Muscle layer of duodenum (tissue), 2 donors: ENCODE results near the gene COX7A2L.
"Not testable (repeated sequence)": the region's sequence is repeated elsewhere in the genome, so short reads cannot be mapped to it uniquely, and the experiment has no call there.

ENCODE experiments used
- H3K27ac ChIP-seq: one replicate; pipeline ENCODE4 v1.7.0; 2013; ENCODE audit warnings: mild to moderate bottlenecking, low read length
- H3K27me3 ChIP-seq: one replicate; pipeline ENCODE4 v1.7.0; 2013; ENCODE audit warnings: low read depth, mild to moderate bottlenecking, control low read depth, low read length
- H3K36me3 ChIP-seq, 2 donors: one replicate each; pipeline ENCODE4 v1.7.0; 2013; ENCODE audit warnings: low read length in 2 of 2, control low read depth in 1 of 2, mild to moderate bottlenecking in 1 of 2; ENCODE audit not compliant: insufficient read depth in 2 of 2, control insufficient read depth in 1 of 2
- H3K4me1 ChIP-seq, 2 donors: one replicate each; pipeline ENCODE4 v1.7.0; 2013; ENCODE audit warnings: low read length in 2 of 2, mild to moderate bottlenecking in 2 of 2, control low read depth in 1 of 2, moderate library complexity in 1 of 2; ENCODE audit not compliant: insufficient read depth in 2 of 2, control insufficient read depth in 1 of 2
- H3K4me3 ChIP-seq, 2 donors: one replicate each; pipeline ENCODE4 v1.7.0; 2013; ENCODE audit warnings: low read length in 2 of 2, low read depth in 1 of 2, mild to moderate bottlenecking in 1 of 2
- H3K9me3 ChIP-seq, 2 donors: one replicate each; pipeline ENCODE4 v1.7.0; 2013; ENCODE audit warnings: low read length in 2 of 2, control low read depth in 1 of 2, mild to moderate bottlenecking in 1 of 2; ENCODE audit not compliant: control insufficient read depth in 1 of 2
- donor health status: healthy.

COX7A2L gene

GRCh38 chr2:42383855-42384530 is 23.0 kb upstream of the COX7A2L start:
- no peak overlapping the region for H3K27ac ChIP-seq

GRCh38 chr2:42382144-42382543 is 21.1 kb upstream of the COX7A2L start:
- Histone ChIP-seq H3K27ac (no peak overlapping the region), H3K27me3 (no peaks in the 10 kb centered on the region), H3K9me3 (no peaks in the 10 kb centered on the region), H3K36me3 (no peaks in the 10 kb centered on the region), H3K4me3 (no peak overlapping the region), H3K4me1 (no peaks in the 10 kb centered on the region)

More at GRCh38 chr2:42383855-42384530, 23.0 kb upstream of the COX7A2L start:
- no peaks in the 10 kb centered on the region for H3K27me3 ChIP-seq
- H3K36me3 ChIP-seq, result no peaks in the 10 kb centered on the region
- H3K4me1 ChIP-seq, result no peaks in the 10 kb centered on the region
- no peaks in the 10 kb centered on the region for H3K9me3 ChIP-seq
- no peak overlapping the region for H3K4me3 ChIP-seq

GRCh38 chr2:42380026-42380425 is 19.0 kb upstream of the COX7A2L start:
- not testable (repeated sequence) for H3K4me1 ChIP-seq, H3K27me3 ChIP-seq, H3K27ac ChIP-seq, H3K9me3 ChIP-seq, H3K36me3 ChIP-seq, H3K4me3 ChIP-seq

GRCh38 chr2:42378415-42378814 is 17.4 kb upstream of the COX7A2L start:
- H3K27ac ChIP-seq, result no peak overlapping the region
- H3K9me3 ChIP-seq, result no peaks in the 10 kb centered on the region
- H3K27me3 ChIP-seq, result no peaks in the 10 kb centered on the region
- H3K36me3 ChIP-seq, result no peaks in the 10 kb centered on the region
- no peak overlapping the region for H3K4me3 ChIP-seq
- H3K4me1 ChIP-seq, result no peaks in the 10 kb centered on the region

- Histone ChIP-seq H3K36me3 (no peaks in the 10 kb centered on the region), H3K4me3 (no peak overlapping the region), H3K4me1 (no peaks in the 10 kb centered on the region), H3K27ac (no peak overlapping the region), H3K27me3 (no peaks in the 10 kb centered on the region), H3K9me3 (no peaks in the 10 kb centered on the region)
Measured at GRCh38 chr2:42376758-42377157, 15.7 kb upstream of the COX7A2L start.

GRCh38 chr2:42372474-42373200 is 11.6 kb upstream of the COX7A2L start:
- Histone ChIP-seq H3K4me1 (no peaks in the 10 kb centered on the region), H3K27me3 (no peaks in the 10 kb centered on the region), H3K4me3 (no peak overlapping the region), H3K27ac (no peak overlapping the region), H3K36me3 (no peaks in the 10 kb centered on the region), H3K9me3 (no peaks in the 10 kb centered on the region)

- no peaks in the 10 kb centered on the region for H3K27me3 ChIP-seq
- H3K36me3 ChIP-seq, result no peaks in the 10 kb centered on the region
- H3K27ac ChIP-seq, result no peak overlapping the region
- no peaks in the 10 kb centered on the region for H3K4me1 ChIP-seq
- no peaks in the 10 kb centered on the region for H3K9me3 ChIP-seq
- no peak overlapping the region for H3K4me3 ChIP-seq
Measured at GRCh38 chr2:42371611-42372473, 10.8 kb upstream of the COX7A2L start.

GRCh38 chr2:42369532-42370229 is 8.7 kb upstream of the COX7A2L start:
- no peaks in the 10 kb centered on the region for H3K9me3 ChIP-seq
- H3K4me3 ChIP-seq, result no peak overlapping the region
- no peaks in the 10 kb centered on the region for H3K4me1 ChIP-seq
- H3K36me3 ChIP-seq, result no peaks in the 10 kb centered on the region
- H3K27me3 ChIP-seq, result no peaks in the 10 kb centered on the region
- no peak overlapping the region for H3K27ac ChIP-seq

GRCh38 chr2:42368817-42369531 is 8.0 kb upstream of the COX7A2L start:
- H3K4me1 ChIP-seq, result no peaks in the 10 kb centered on the region
- H3K27me3 ChIP-seq, result no peaks in the 10 kb centered on the region
- no peak overlapping the region for H3K4me3 ChIP-seq
- no peaks in the 10 kb centered on the region for H3K9me3 ChIP-seq
- H3K27ac ChIP-seq, result no peak overlapping the region
- H3K36me3 ChIP-seq, result no peaks in the 10 kb centered on the region

GRCh38 chr2:42367835-42368234 is 6.8 kb upstream of the COX7A2L start:
- Histone ChIP-seq H3K4me1 (no peaks in the 10 kb centered on the region), H3K27me3 (no peaks in the 10 kb centered on the region), H3K4me3 (no peak overlapping the region), H3K36me3 (no peaks in the 10 kb centered on the region), H3K9me3 (no peaks in the 10 kb centered on the region), H3K27ac (no peak overlapping the region)
